Ectodermal cell (in vitro differentiated cells): ENCODE data around the gene CNBP.
"Not testable (repeated sequence)": the region's sequence is repeated elsewhere in the genome, so short reads cannot be mapped to it uniquely, and the experiment has no call there.

Experiments
- H3K27ac ChIP-seq: 2 replicates; pipeline ENCODE4 v1.7.0; 2013; ENCODE audit warnings: mild to moderate bottlenecking, low read depth, low read length; ENCODE audit not compliant: insufficient read depth, poor library complexity, severe bottlenecking
- H3K27me3 ChIP-seq: 2 replicates; pipeline ENCODE4 v1.7.0; 2013; ENCODE audit warnings: mild to moderate bottlenecking, low read length; ENCODE audit not compliant: insufficient read depth, control insufficient read depth, poor library complexity, severe bottlenecking
- H3K36me3 ChIP-seq: one replicate; pipeline ENCODE4 v1.7.0; 2013; ENCODE audit warnings: low read length; ENCODE audit not compliant: control insufficient read depth, insufficient read depth
- H3K4me1 ChIP-seq: one replicate; pipeline ENCODE4 v1.7.0; 2013; ENCODE audit warnings: low read length; ENCODE audit not compliant: control insufficient read depth, insufficient read depth
- H3K4me3 ChIP-seq: 2 replicates; pipeline ENCODE4 v1.7.0; 2013; ENCODE audit warnings: low read depth, low read length, control low read depth; ENCODE audit not compliant: insufficient read depth
- H3K9me3 ChIP-seq: 2 replicates; pipeline ENCODE4 v1.7.0; 2013; ENCODE audit warnings: mild to moderate bottlenecking, low read length, moderate library complexity; ENCODE audit not compliant: control insufficient read depth
- WGBS, 2 experiments: methylation state at CpG; one replicate each; pipeline ENCODE4 v1.1.7; 2013; ENCODE audit warnings: missing lambda C conversion rate in 2 of 2; 5-methylcytosine and 5-hydroxymethylcytosine counted together

CNBP gene

GRCh38 chr3:129136275-129136674 is 47.4 kb downstream of the CNBP start:
- 96 to 97% methylated on average over 10 of the region's 10 CpGs for WGBS, 2 experiments
- H3K36me3 ChIP-seq, result peaks cover 32% of the 10 kb centered on the region
- not testable (repeated sequence) for H3K27me3 ChIP-seq, H3K9me3 ChIP-seq, H3K27ac ChIP-seq, H3K4me3 ChIP-seq, H3K4me1 ChIP-seq

- no peak overlapping the region for H3K27ac ChIP-seq
- peaks cover 37% of the 10 kb centered on the region for H3K36me3 ChIP-seq
- H3K27me3 ChIP-seq, result no peaks in the 10 kb centered on the region
- no peaks in the 10 kb centered on the region for H3K9me3 ChIP-seq
- H3K4me3 ChIP-seq, result no peak overlapping the region
- no peaks in the 10 kb centered on the region for H3K4me1 ChIP-seq
- WGBS, 2 experiments, result 89 to 94% methylated on average over 5 of the region's 5 CpGs
Observed at GRCh38 chr3:129132097-129132866, 51.4 kb downstream of the CNBP start.

GRCh38 chr3:129131465-129132088 is 52.1 kb downstream of the CNBP start:
- H3K27ac ChIP-seq, result no peak overlapping the region
- H3K9me3 ChIP-seq, result no peaks in the 10 kb centered on the region
- H3K4me1 ChIP-seq, result no peaks in the 10 kb centered on the region
- H3K36me3 ChIP-seq, result peaks cover 37% of the 10 kb centered on the region
- no peak overlapping the region for H3K4me3 ChIP-seq
- no peaks in the 10 kb centered on the region for H3K27me3 ChIP-seq
- WGBS, 2 experiments, result 97 to 100% methylated on average over 2 of the region's 2 CpGs

- Histone ChIP-seq H3K36me3 (peaks cover 37% of the 10 kb centered on the region), H3K27ac (no peak overlapping the region), H3K4me1 (no peaks in the 10 kb centered on the region), H3K9me3 (no peaks in the 10 kb centered on the region), H3K4me3 (no peak overlapping the region), H3K27me3 (no peaks in the 10 kb centered on the region)
- 91% methylated on average over 13 of the region's 13 CpGs for WGBS, 2 experiments
Observed at GRCh38 chr3:129130291-129130813, 53.3 kb downstream of the CNBP start.

- peaks cover 27% of the 10 kb centered on the region for H3K36me3 ChIP-seq
Observed at GRCh38 chr3:129128357-129129155, 55.1 kb downstream of the CNBP start.

GRCh38 chr3:129126726-129127280 is 56.9 kb downstream of the CNBP start:
- WGBS, 2 experiments, result 91 to 93% methylated on average over 9 of the region's 9 CpGs
- peaks cover 21% of the 10 kb centered on the region for H3K36me3 ChIP-seq
- peaks cover 4% of the 10 kb centered on the region for H3K4me1 ChIP-seq

More at GRCh38 chr3:129128357-129129155, 55.1 kb downstream of the CNBP start:
- H3K27ac ChIP-seq, result no peak overlapping the region
- no peaks in the 10 kb centered on the region for H3K4me1 ChIP-seq
- H3K4me3 ChIP-seq, result no peak overlapping the region
- no peaks in the 10 kb centered on the region for H3K27me3 ChIP-seq
- 94 to 95% methylated on average over 16 of the region's 16 CpGs for WGBS, 2 experiments
- H3K9me3 ChIP-seq, result no peaks in the 10 kb centered on the region

GRCh38 chr3:129123314-129124060 is 60.2 kb downstream of the CNBP start:
- WGBS, 2 experiments, result 90 to 98% methylated on average over 4 to 5 of the region's 5 CpGs
- no peaks in the 10 kb centered on the region for H3K9me3 ChIP-seq
- H3K4me1 ChIP-seq, result peaks cover 24% of the 10 kb centered on the region
- no peaks in the 10 kb centered on the region for H3K27me3 ChIP-seq
- no peak overlapping the region for H3K4me3 ChIP-seq
- no peak overlapping the region for H3K27ac ChIP-seq
- no peaks in the 10 kb centered on the region for H3K36me3 ChIP-seq

More at GRCh38 chr3:129126726-129127280, 56.9 kb downstream of the CNBP start:
- Histone ChIP-seq H3K27ac (no peak overlapping the region), H3K4me3 (no peak overlapping the region), H3K27me3 (no peaks in the 10 kb centered on the region), H3K9me3 (no peaks in the 10 kb centered on the region)

- Histone ChIP-seq H3K9me3 (no peaks in the 10 kb centered on the region), H3K36me3 (no peaks in the 10 kb centered on the region), H3K27me3 (no peaks in the 10 kb centered on the region), H3K4me3 (peak overlapping the region; percentile 51), H3K4me1 (peaks cover 24% of the 10 kb centered on the region), H3K27ac (no peak overlapping the region)
- WGBS, 2 experiments, result 14 to 16% methylated on average over 18 of the region's 18 CpGs
Observed at GRCh38 chr3:129122412-129123011, 61.2 kb downstream of the CNBP start.

GRCh38 chr3:129121792-129122411 is 61.8 kb downstream of the CNBP start, which contains the start of gene RAB43:
Gene RAB43 (minus strand): TSS chr3:129121804. CDS start chr3:129121489, 315 bp downstream.
- H3K27me3 ChIP-seq, result no peaks in the 10 kb centered on the region
- no peaks in the 10 kb centered on the region for H3K9me3 ChIP-seq
- 0% methylated on average over 57 to 60 of the region's 60 CpGs for WGBS, 2 experiments
- H3K4me1 ChIP-seq, result peaks cover 24% of the 10 kb centered on the region
- H3K4me3 ChIP-seq, result peak within 1 kb of the TSS; percentile 66
- H3K27ac ChIP-seq, result no peak within 1 kb of the TSS
- H3K36me3 ChIP-seq, result no peaks in the 10 kb centered on the region
